HG03469 (cell line): Measurements from ENCODE around the gene RHO.
"Not testable (repeated sequence)": the region's sequence is repeated elsewhere in the genome, so short reads cannot be mapped to it uniquely, and the experiment has no call there.

Experiments used
- ATAC-seq: cut with Tn5 transposase; IDR thresholded peaks from one replicate; pipeline ENCODE4 v1.9.1; 2021; ENCODE audit warnings: mild to moderate bottlenecking, moderate library complexity, moderate number of reproducible peaks; ENCODE audit not compliant: unreplicated experiment

RHO gene

DNA sequence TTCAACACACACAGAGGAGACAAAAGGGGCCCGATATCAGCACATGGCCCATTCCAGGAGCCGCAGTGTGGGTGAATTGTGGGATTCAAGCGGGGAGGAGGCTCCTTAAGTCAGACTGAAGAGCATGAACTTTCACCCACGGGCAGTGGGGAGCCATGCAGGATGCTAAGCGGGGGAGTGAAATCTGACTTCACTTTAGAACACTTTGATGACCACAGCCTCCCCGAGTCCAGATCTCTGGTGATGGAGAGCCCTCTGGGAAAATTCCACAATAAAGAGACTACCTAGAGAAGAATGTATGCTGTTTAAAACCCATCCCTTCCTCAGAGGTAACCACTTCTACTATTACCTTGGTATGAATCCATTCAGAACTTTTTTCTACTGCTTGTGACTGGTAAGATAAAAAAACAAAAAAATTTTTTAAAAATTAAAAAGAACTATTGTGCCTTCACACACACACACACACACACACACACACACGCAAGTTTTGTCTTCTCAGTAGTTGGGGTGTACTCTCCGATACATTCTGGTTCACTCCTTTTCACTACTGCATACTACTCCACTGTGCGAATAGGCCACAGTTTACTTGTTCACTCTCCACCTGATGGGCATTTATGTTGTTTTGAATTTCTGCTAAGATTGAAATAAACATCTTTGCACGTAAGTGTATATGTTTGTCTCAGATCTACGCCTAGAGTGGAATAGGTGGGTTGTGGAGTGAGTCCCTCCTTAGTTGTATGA is 12.5 kb downstream of the RHO start:
- no peak for ATAC-seq

DNA sequence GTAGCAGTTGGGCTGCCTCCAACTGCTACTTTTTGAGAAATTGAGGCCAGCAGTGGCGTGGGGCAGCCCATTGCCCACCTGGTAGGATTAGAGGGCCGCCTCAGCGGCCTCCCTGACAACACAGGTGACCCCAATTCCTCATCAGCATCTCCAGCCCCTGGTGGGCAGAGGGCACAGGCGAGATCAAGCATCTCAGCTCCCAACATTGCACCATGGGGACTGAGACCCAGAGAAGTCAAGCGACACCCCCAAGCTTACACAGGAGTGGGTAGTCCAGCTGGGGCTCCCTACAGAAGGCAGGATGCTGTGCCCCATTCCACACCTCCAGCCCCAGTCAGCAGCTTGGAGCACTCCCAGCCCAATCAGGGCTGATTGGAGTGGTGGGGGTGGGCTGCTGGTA is 14.3 kb downstream of the RHO start:
- no peak for ATAC-seq

DNA sequence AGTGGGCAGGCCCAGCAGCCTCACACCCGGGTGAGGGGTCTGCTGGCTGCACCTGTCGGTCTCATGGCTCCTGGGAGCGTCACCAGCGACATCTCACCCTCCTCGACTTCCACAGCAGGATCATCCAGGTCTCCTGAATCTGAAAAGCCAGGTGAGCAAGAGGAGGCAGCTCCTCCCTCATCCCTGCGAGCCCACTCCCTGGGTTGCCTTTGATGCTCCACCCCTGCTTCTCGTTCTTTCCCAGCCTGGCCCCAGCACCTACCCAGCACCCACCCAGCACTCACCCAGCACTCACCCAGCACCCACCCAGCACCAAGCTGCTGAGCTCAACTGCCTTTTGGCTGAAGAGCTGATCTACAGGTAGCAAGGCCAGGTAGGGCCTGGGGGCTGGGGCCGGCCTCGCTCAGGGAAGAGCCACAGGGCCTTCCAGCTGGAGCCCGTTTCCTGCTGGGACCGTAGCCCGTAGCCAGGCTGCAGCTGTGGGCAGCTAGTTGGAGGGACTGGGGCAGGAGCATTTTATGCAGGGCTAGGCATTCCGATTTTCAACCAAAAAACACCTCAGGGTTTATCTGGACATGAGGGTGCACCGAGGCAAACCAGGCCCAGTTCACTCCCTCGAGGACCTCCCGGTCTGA is 14.8 kb downstream of the RHO start, which contains the start of gene H1-8:
Gene H1-8 (plus strand): TSS at position 20 of the 635 bp plus-strand sequence. CDS start 44 bp downstream, at position 64.
- ATAC-seq = no peak

DNA sequence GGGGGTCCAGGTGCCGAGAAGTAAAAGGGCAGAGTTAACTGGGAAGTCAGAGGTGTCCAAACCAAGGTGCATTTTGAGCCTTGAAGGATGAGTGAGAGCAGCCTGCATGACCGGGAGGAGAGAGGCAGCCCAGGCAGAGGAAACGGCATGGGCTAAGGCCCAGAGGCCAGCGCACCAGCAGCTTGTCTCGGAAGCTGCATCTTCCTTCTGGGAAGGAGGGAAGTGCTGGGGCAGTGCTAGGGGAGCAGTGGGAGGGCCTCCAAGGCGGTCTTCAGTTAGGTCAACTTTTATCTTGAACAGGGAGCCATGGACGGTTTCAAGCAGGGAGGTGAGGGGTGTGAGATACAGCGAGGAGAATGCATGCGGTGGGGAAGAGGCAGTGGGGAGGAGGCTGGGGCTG is 15.6 kb downstream of the RHO start:
- no peak for ATAC-seq

DNA sequence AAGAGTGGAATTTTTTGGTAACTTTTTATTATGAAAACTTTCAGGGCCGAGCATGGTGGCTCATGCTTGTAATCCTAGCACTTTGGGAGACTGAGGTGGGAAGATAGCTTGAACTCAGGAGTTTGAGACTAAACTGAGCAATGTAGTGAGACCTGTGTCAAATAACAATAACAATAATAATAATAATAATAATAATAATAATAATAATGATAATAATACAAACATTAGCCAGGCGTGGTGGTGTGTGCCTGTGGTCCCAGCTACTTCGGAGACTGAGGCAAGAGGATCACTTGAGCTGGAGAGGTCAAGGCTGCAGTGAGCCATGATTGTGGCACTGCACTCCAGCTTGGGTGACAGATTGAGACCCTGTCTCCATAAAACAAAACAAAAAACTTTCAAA is 17.5 kb downstream of the RHO start:
- not testable (repeated sequence) for ATAC-seq

DNA sequence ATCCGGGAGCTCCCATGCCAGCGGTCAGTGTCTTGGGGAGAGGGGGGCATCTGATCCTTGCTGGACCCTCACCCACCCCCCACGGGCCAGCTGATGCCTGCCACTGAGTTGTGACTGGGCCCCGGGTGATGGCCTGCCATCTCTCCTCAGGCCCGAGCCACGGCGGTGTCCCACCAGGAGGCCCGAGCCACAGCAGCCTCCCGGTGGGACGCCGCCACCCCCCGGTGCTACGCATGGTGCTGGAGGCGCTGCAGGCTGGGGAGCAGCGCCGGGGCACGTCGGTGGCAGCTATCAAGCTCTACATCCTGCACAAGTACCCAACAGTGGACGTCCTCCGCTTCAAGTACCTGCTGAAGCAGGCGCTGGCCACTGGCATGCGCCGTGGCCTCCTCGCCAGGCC is 18.8 kb downstream of the RHO start:
- no peak for ATAC-seq

DNA sequence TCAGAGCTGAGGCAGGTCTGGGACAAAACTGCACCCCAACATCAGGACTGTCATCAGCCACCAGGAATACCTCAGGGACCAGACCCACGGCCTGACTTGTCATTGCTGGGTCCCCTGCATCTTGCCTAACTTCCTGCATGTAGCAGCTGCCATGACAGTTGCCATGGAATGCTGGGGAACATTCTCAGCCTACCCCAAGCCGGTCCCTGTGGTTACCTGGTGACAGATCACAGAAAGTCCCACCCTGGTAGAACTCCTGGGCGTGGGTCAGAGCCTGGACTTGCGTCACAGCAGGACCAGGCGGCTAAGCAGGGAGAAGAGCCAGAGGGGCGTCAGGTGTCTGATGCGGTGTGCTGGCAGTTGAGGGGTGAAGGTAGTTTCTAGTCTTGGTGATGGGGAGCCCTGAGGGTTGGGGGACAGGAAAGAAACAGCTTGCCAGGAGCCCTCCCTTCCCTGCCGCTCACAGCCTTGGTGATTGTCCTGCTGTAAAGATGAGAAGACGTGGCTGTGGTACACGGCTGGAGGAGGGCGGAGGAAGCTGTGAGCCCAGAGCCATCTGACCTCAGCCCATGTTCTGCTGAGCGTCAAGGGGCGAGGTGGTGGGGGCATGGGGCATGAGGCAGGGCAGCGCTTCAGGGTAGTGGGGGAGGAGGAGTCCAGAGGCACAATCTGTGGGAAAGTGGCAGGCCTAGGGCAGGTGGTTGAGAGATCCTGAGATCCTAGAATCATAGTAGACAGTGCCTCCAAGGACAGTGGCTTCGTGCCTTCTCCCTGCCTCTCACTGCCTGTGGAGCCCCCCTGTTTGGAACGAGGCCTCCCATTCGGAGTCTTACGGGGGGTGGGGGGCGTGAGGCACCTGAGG is 19.9 kb downstream of the RHO start:
- no peak for ATAC-seq

DNA sequence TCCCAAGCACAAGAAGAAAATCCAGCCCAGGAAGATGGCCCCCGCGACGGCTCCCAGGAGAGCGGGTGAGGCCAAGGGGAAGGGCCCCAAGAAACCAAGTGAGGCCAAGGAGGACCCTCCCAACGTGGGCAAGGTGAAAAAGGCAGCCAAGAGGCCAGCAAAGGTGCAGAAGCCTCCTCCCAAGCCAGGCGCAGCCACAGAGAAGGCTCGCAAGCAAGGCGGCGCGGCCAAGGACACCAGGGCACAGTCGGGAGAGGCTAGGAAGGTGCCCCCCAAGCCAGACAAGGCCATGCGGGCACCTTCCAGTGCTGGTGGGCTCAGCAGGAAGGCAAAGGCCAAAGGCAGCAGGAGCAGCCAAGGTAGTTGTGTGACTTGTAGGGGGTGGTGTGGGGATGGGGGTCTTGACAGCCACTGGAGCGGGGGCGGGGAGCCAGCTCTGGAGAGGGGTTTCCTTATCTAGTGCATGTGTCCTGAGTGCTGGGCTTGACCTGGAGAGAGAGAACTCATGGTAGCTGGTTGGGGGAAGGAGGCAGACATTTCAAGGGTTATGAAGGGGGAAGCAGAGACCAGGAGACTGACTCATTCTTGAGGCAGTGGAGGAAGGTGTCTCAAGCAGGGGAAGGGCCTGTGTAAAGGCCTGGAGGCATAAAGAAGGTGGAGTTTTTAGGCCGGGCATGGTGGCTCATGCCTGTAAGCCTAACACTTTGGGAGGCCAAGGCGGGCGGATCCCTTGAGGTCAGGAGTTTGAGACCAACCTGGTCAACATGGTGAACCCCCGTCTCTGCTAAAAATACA is 20.8 kb downstream of the RHO start:
- no peak for ATAC-seq

DNA sequence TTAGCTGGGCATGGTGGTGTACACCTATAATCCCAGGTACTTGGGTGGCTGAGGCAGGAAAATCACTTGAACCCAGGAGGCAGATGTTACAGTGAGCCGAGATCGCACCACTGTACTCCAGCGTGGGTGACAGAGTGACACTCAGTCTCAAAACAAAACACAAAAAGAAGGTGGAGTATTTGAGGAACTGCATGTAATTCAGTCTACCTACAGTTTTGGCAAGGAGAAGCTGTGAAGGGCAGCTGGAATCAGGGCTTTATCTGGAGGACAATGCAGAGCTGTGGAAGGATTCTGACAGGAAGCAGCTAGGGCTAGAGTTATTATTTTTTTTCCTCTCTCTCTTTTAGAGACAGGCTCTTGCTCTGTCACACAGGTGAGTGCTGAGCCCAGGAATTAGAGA is 21.4 kb downstream of the RHO start:
- no peak for ATAC-seq

DNA sequence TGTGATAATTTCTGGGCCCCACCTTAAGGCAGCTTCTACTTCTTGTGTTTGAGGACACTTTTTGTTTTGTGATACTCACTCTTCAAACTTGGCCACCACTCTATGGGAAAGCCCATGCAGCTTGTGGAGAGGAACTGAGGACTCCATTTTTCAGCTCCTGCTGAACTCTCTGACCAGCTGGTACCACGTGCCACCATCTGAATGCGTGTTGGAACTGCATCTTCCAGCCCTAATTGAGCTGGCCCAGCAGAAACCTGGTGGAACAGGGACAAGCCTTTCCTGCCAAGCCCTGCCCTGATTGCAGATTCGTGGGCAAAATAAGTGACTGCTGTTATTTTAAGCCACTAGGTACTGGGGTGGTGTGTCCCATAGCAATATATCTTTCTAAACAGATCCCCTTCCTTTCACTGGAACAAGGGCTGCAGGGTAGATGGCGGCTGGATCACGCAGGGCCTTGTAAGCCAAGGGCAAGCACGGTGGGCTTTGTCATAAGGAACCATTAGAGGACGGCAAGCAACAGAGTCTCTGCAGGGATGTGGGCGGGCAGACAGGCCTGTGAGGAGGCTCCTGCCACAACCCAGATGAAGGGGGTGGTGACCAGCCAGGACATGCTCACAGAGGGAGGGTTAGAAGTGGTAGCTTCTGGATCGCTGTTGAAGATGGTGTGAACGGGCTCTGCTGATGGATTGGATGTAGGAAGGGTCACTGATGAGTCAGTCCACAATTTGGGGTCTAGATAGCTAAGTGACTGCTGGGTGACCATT is 24.0 kb downstream of the RHO start:
- no peak for ATAC-seq

DNA sequence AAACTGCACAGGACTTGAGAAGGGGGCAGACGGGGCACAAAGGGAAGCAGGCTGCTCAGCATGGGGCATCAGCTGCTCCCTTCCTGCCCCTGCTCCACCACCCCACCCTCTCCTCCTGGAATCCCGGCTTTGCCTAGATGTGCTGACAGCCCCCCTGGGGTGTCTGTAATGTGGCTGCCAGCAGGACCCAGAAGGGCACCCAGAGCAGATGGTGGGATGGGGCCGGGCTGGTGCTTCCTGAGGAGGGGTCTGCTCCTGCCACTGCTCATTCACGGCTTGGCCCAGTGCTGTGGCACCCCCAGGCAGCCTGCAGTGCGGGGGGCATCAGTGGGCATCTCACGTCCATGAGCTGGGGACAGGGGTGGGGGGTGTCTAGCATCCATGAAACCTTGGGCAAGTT is 24.7 kb downstream of the RHO start:
- ATAC-seq = no peak

DNA sequence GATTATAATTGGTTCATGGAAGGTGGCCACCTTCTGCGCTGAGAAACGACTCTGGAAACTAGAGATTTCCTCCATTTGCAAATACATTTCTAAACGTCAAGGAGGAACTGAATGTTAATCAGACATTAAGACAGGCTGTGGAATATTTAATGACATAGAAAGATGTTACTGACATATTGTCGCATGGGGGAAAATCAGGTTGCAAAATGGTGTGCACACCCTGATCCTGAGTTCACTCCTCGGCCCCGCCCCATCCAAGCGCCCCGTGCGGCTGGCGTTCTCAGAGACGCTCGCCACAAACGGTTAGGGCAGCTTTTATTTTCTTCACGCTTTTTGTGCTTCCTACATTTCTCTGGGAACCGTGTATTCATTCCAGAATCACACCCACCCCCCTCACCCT is 25.3 kb downstream of the RHO start:
- ATAC-seq = no peak

DNA sequence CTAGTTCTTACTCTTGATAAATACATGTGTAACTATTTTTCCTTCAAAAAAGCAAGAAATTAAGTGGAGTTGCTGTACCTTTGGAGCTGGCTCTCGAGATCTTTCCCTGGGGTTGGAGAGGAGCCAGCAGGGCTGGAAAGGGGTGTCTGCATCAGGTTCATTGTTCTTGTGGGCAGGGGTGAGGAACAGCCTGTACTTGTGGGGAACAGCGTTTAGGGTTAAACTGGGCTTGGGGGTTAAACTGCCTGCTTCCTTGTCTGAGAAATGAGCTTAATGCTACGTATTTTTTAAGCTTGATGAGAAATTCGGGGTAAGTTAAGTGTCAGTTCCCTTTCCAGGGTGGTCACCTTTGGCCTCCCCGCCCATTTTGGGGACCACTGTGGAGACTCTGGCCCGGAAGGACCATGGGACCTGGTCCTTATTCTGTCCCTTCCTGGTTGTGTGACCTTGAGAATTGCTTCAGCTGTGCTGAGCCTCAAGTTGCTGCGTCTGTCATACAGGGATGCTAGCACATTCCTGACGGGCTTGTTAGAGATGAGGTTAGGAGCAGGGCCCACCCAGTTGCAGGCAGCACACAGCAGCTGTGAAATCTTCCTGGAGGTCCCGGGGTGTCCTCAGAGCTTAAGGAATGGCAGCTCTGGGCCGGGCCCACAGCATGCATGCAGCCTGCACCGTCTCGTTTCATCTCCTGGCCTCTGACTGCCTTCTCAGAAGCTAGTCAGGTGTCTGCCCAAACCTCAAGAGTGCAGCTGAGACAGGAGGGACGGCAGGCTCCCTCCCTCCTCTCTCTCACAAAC is 26.1 kb downstream of the RHO start:
- ATAC-seq = no peak

DNA sequence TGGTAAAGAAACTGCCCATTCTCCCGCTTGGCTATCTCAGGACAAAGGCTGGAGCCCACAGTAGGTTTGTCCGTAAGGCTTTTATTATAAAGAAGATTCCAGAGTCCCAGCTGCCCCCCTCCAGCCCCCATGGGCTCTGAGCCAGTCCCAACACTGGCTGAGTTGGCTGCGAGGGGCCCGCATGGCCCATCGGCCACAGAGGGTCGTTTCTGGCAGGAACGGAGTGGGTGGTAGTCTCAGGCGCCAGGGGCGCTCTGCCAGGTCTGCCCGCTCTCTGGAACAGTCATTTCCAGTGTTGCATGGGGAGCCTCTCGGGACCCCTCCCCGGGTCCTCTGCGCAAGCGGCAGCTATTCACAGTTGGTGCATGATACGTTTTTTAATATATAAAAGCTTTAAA is 26.7 kb downstream of the RHO start:
- no peak for ATAC-seq

DNA sequence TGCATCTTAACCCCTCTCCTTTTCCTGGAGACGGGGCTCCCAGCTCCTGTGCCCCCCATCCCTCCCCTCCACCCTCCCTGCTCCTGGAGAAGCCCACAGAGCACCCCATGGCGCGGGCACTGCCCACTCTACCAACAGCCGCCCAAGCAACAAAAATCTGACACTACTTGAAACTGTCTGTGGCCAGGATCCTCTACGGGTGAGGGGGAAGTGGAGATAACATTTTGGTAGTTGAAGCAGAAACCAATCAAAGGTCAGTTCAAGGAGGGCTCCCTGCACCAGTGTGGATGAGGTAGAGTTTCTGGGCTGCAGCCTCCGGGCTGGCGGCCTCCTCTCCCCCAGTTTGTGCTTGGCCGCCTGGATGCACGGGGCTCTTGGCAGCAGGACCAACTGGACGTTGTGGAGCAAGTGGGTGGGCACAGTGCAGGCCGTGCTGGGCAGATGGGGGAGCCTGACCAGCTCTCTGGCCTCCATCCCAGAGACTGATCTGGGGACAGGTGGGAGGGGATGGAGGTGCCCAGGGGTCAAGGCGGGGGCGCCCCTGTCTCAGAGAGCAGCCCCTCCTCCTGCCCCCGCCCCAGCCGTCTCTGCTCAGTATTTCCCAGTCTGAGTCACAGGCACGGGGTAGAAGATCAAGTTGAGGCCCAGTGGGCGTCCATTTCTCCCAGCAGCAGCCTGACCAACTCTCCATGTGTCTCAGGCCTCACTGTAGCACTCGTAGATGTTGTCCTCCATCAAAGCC is 27.3 kb downstream of the RHO start:
- no peak for ATAC-seq

DNA sequence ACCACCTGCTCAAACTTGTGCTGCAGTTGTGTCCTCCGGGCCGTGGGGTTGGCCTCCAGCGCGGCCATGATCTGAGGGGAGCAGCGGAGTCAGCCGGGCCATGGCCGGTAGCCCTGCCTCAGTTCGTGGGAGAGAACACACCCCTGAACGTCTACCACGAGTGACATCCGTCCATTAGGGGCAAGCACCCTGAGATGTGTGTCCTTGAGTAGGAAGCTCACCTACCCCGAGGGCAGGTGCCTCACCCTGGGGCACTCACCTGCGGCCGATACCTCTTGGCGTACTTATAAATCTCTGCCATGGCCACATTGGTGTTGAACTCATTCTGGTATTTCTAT is 27.9 kb downstream of the RHO start:
- no peak for ATAC-seq

DNA sequence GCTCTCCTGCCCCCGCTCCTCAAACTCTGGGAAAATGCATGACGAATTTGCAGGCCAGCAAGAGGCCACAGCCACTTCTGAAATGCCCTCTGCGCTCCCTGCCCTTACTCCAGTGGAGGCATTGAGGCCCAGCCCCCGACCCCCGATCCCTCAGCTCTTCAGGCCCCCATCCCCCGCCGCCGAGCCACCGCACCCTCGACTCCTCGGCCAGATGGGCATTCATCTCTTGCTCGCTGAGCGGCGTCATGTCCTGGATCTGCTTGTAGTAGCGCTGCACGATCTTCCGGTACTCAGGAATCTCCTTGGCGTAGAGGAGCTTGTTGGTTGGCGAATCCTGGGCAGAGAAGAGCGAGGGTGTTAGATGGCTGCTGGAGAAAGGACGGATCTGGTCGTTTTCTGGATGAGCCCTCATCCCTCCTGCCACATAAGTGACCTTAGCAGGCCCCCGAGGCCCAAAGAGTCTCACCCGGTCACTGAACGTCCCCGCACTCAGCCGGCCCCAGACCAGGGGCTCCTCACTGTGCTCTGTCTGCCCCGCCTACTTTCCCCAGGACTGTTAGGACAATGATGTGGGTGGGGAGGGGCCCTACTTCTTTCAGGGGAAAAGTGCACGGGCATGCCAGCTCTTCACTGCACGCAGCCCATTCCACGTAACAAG is 28.6 kb downstream of the RHO start:
- no peak for ATAC-seq

DNA sequence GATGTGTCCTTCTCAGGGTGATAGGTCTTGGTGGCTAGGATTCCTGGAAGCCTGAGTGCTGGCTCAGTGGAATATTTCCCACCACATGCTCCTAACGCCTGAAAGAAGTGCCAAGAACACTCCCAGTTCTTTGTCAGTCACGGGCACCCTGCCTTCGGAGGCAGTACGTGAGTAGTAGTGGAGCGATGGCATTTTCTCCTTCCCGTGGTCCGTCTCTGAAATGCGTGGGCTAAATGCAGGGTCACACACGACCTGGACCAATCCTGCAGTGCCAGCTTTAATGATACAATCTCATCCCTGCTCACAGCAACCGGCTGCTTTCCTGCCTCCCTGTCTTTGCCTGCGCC is 29.1 kb downstream of the RHO start:
- ATAC-seq = no peak
